ENCODE results near the gene MMP28. TPM values are rescaled to one million over a fixed set of nuclear protein-coding genes. Genes with fewer than 3 reads are reported as not detected.

Gene MMP28
- total and polyA plus RNA-seq, 2 donors (not counting 1 experiment from before 2014, with no cell fraction given) = 1.1 to 4.6 TPM

DNA sequence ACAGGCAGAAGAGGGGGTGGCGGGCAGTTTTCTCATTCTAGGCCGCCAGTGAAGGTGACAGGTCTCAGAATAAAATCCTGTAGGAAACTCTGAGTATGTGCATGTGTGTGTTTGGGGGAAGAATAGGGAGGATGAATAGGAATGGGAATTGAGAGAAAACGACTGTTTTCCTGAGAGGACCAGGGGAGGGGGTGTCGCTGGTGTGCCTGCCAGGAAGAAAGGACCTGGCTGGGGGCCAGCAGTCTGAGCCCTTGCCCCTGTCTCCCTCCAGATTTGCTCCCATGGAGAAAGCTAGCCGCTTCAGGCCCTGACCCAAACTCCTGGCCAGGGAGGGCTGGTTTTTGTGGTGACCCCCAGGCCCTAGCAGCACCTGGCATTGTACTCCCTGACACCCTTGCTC lies 20.4 kb downstream of the MMP28 start:
- Histone ChIP-seq H3K9me3 (ENCODE audit: control insufficient read depth, insufficient read depth, low read depth, low read length) (no peaks in the 10 kb centered on the region), H3K4me2 (ENCODE audit: extremely low read depth, insufficient read depth, low read length) (no peak overlapping the region)

DNA sequence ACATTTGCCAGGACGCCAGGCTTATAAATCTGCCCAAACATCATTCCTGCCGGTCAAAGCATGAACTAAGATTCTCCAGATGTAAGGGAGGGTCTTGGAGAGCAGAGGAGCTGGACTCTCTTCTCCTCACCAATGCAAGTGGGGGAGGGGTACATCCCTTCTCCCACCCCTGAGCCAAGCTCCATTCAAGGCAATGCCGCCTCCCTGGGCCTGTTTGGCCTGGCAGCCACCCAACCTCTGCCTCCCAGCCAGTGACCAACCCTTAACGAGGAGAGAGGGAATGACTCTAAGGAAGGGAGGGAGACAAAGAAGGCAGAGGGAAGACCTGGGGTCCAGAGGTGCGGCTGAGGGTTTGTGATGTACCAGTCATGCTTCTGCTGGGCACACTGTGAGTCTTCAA lies 20.9 kb downstream of the MMP28 start:
- no peak overlapping the region for H3K27ac ChIP-seq (ENCODE audit: insufficient read depth, low read length)
- H3K4me2 ChIP-seq (ENCODE audit: extremely low read depth, insufficient read depth, low read length) = no peak overlapping the region
- H3K36me3 ChIP-seq (ENCODE audit: control insufficient read depth, insufficient read depth, low read length) = no peaks in the 10 kb centered on the region
- H3K79me2 ChIP-seq (ENCODE audit: control insufficient read depth, insufficient read depth, low read length) = no peaks in the 10 kb centered on the region
- no peak overlapping the region for H3K9ac ChIP-seq (ENCODE audit: insufficient read depth, low read length)
- TF ChIP-seq, protein P1, sequence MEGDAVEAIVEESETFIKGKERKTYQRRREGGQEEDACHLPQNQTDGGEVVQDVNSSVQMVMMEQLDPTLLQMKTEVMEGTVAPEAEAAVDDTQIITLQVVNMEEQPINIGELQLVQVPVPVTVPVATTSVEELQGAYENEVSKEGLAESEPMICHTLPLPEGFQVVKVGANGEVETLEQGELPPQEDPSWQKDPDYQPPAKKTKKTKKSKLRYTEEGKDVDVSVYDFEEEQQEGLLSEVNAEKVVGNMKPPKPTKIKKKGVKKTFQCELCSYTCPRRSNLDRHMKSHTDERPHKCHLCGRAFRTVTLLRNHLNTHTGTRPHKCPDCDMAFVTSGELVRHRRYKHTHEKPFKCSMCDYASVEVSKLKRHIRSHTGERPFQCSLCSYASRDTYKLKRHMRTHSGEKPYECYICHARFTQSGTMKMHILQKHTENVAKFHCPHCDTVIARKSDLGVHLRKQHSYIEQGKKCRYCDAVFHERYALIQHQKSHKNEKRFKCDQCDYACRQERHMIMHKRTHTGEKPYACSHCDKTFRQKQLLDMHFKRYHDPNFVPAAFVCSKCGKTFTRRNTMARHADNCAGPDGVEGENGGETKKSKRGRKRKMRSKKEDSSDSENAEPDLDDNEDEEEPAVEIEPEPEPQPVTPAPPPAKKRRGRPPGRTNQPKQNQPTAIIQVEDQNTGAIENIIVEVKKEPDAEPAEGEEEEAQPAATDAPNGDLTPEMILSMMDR (conservative IDR thresholded peaks at IDR 0.05 in 1 of 2, IDR thresholded peaks at IDR 0.05 in 1 of 2; ENCODE audit: low read depth in 1 of 2, low read length in 2 of 2) = no peak
- TF ChIP-seq EZH2 (IDR thresholded peaks at IDR 0.05; ENCODE audit: low read length, missing control alignments) = no peak
- H3K27me3 ChIP-seq (ENCODE audit: control insufficient read depth, insufficient read depth, low read length) = peaks cover 11% of the 10 kb centered on the region
- H4K20me1 ChIP-seq (ENCODE audit: control insufficient read depth, extremely low read depth, insufficient read depth, low read length) = no peaks in the 10 kb centered on the region
- peaks cover 14% of the 10 kb centered on the region for H3K4me1 ChIP-seq (ENCODE audit: control insufficient read depth, extremely low read depth, insufficient read depth, low read length)
- peak; percentile 75 to 80 for DNase-seq (ENCODE audit: low read depth in 2 of 2)
- H3K9me3 ChIP-seq (ENCODE audit: control insufficient read depth, insufficient read depth, low read depth, low read length) = no peaks in the 10 kb centered on the region
- H3K4me3 ChIP-seq (replicated peaks in 1 of 4; ENCODE audit: control extremely low read depth in 1 of 4, insufficient read depth in 1 of 4, low read depth in 3 of 4, low read length in 4 of 4) = no peak overlapping the region
- H2AFZ ChIP-seq (ENCODE audit: low read length) = no peak overlapping the region

More for the DNA sequence above, 20.4 kb downstream of the MMP28 start:
- H3K79me2 ChIP-seq (ENCODE audit: control insufficient read depth, insufficient read depth, low read length) = no peaks in the 10 kb centered on the region
- peaks cover 11% of the 10 kb centered on the region for H3K27me3 ChIP-seq (ENCODE audit: control insufficient read depth, insufficient read depth, low read length)
- DNase-seq (ENCODE audit: low read depth in 2 of 2) = no peak
- no peaks in the 10 kb centered on the region for H4K20me1 ChIP-seq (ENCODE audit: control insufficient read depth, extremely low read depth, insufficient read depth, low read length)
- H3K4me1 ChIP-seq (ENCODE audit: control insufficient read depth, extremely low read depth, insufficient read depth, low read length) = peaks cover 14% of the 10 kb centered on the region
- TF ChIP-seq EZH2 (IDR thresholded peaks at IDR 0.05; ENCODE audit: low read length, missing control alignments) = no peak
- TF ChIP-seq, protein P1 (conservative IDR thresholded peaks at IDR 0.05 in 1 of 2, IDR thresholded peaks at IDR 0.05 in 1 of 2; ENCODE audit: low read depth in 1 of 2, low read length in 2 of 2) = no peak
- H3K27ac ChIP-seq (ENCODE audit: insufficient read depth, low read length) = no peak overlapping the region
- no peak overlapping the region for H2AFZ ChIP-seq (ENCODE audit: low read length)
- H3K4me3 ChIP-seq (replicated peaks in 1 of 4; ENCODE audit: control extremely low read depth in 1 of 4, insufficient read depth in 1 of 4, low read depth in 3 of 4, low read length in 4 of 4) = no peak overlapping the region
- no peak overlapping the region for H3K9ac ChIP-seq (ENCODE audit: insufficient read depth, low read length)
- no peaks in the 10 kb centered on the region for H3K36me3 ChIP-seq (ENCODE audit: control insufficient read depth, insufficient read depth, low read length)

DNA sequence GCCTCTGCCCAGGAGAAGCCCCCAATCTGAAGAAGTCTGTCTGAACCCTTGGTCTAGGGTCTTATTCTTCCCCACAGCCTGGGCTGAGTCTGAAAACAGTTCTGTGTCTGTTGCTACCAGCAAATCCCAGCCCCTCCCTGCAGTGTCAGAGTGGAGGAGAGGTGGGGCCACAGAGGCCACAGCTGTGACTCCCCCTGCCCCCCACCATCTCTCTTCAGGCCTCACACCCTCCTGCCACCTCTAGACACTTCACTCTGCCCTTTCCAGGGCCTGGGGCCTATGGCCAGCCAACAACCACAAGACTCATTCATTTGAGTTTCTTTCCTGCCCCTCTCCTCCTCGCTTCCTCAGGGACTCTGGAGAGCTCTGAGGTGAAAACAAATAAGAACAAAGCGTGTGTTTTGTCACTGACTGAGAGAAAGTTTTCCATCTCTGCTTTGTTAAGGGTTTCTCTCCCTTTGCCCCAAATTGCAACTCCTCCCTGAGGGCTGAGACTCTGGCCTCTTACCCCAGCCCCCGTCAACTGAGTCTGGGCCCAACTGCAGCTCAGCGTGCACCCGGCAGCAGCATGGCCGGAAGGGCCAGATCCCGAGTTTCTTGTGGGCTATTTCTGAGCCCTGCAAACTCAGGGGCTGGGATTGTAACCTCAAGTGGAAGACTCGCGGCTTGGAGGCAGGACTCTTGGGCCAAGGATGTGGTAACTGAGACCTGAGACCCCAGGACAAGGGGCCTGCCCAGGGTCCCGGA lies 21.6 kb downstream of the MMP28 start:
- DNase-seq (ENCODE audit: low read depth in 2 of 2) = peak in 1 of 2 donors; percentile 50
- no peak overlapping the region for H3K27ac ChIP-seq (ENCODE audit: insufficient read depth, low read length)
- no peak overlapping the region for H3K4me2 ChIP-seq (ENCODE audit: extremely low read depth, insufficient read depth, low read length)
- peaks cover 15% of the 10 kb centered on the region for H3K27me3 ChIP-seq (ENCODE audit: control insufficient read depth, insufficient read depth, low read length)
- no peak overlapping the region for H3K9ac ChIP-seq (ENCODE audit: insufficient read depth, low read length)
- H3K79me2 ChIP-seq (ENCODE audit: control insufficient read depth, insufficient read depth, low read length) = no peaks in the 10 kb centered on the region
- no peaks in the 10 kb centered on the region for H3K9me3 ChIP-seq (ENCODE audit: control insufficient read depth, insufficient read depth, low read depth, low read length)
- no peak for TF ChIP-seq EZH2 (IDR thresholded peaks at IDR 0.05; ENCODE audit: low read length, missing control alignments)
- TF ChIP-seq, protein P1 (conservative IDR thresholded peaks at IDR 0.05 in 1 of 2, IDR thresholded peaks at IDR 0.05 in 1 of 2; ENCODE audit: low read depth in 1 of 2, low read length in 2 of 2) = no peak
- no peak overlapping the region for H2AFZ ChIP-seq (ENCODE audit: low read length)
- H4K20me1 ChIP-seq (ENCODE audit: control insufficient read depth, extremely low read depth, insufficient read depth, low read length) = no peaks in the 10 kb centered on the region
- H3K4me1 ChIP-seq (ENCODE audit: control insufficient read depth, extremely low read depth, insufficient read depth, low read length) = peaks cover 14% of the 10 kb centered on the region
- H3K4me3 ChIP-seq (replicated peaks in 1 of 4; ENCODE audit: control extremely low read depth in 1 of 4, insufficient read depth in 1 of 4, low read depth in 3 of 4, low read length in 4 of 4) = no peak overlapping the region
- H3K36me3 ChIP-seq (ENCODE audit: control insufficient read depth, insufficient read depth, low read length) = no peaks in the 10 kb centered on the region
